HG02943 (cell line): ENCODE data around the gene ISCU.
"Not testable (repeated sequence)": the region's sequence is repeated elsewhere in the genome, so short reads cannot be mapped to it uniquely, and the experiment has no call there.

ENCODE experiments used
- ATAC-seq: cut with Tn5 transposase; IDR thresholded peaks from one replicate; pipeline ENCODE4 v1.9.1; 2021; ENCODE audit warnings: mild to moderate bottlenecking, low read depth, moderate library complexity; ENCODE audit not compliant: unreplicated experiment

Gene ISCU

DNA sequence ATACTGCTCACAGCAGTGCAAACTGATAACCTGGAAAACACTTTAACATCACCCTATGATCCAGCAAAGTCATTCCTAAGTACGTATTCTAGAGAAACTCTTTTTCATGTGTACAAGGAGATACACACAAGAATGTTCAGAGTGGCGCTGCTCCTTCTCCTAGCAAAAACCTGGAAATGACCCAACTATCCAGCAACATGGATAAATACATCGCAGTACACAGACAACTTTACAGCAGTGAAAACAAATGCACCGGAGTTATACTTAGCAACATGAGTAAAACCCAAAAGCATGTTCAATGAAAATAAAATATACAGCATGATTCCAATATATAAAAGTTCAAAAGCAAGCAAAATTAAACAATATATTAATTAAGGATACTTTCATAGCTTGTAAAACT lies 20.1 kb upstream of the ISCU start:
- no peak for ATAC-seq

DNA sequence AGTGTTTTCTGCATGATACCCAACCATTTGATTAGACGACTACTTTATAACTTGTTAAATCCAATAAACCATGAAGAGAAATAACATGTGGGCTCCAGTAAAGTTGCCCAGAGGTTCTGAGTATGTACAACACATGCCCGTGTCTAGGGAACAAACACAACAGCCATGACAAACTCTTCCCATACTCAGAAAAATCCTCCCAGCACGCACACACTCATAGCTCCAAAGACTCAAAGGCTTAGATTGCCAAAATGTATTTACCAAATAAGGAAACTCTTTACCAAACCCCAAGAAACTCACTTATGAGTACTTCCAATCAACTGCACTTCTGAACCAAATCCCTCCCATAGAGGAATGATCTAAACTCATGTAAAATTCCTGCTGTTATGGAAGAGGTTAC lies 18.7 kb upstream of the ISCU start:
- ATAC-seq, result no peak

DNA sequence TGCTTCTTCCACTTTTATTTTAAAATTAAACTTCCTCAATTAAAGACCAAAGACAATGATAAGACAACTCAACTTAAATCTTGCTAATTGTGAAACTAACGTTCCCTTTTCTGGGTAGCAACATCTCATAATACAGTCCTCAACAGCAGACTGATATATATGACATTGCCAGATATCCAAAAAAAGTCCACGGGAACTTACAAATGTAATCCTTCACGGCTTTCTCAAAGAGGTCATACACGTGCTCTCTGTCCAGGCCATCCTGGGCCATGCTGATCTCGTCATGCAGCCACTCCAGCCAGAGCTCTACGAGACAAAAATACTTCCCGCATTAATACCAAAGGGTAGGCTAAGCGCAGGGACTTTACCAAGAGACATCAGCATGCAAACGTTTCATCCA lies 14.7 kb upstream of the ISCU start:
- no peak for ATAC-seq

DNA sequence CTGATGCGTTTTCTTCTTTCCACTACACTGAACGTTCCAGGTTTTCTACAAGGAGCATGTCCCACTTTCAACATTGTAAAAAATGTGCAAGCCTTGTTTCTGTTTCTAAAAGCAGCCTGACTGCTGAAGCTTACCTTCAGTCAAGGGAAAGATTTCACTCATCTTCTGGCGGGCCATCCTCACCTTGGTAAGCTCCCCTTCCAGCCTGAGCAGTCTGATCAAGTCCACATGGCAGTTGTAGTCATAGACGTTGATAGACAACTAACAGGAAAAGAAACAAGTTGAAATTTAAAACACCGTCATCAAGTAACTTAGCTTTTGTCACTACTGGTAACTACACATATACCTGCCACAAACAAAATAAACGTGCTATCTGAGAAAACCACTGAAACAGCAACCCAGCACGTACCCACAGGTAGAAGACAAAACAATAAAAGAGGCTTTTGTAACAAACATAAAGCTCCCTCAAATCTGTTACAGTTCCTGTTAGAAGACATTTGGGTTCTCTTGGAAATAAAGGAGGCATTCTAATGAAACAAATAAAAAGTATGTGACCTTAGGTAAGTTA lies 13.4 kb upstream of the ISCU start:
- ATAC-seq, result no peak

DNA sequence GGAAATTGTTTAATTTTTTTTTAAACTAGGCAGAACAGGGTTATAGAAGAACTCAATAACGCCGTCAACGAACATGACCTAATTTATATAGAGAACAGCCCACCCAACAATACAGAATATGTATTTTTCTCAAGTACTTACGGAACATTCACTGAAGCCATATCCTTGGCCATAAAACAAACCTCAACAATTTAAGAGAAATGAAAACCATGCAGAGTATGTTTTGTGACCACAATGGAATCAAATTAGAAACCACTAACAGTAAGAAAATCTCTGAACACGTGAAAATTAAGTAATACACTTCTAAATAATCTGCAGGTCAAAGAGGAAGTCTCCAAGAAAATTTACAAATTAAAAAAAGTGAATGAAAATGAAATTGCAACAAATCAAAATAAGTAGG lies 10.9 kb upstream of the ISCU start:
- ATAC-seq, result no peak

DNA sequence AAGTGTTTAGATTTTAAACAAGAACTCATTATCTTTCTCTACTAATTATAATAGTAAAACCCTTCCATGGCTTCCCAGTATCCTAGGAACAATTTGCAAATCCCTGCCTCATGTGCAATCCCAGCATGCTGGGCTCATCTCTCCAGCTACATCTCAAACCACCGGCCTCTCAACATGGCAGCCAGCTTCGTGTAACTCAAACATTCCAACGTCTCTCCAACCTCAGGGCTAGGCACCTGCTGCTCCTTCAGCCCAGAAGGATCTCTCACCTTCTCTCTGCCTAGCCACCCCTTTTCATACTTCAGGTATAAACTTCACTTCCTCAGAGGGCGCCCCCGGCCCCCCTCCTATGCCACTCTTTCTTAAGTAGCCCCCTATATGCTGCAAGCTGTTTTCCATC lies 8.6 kb upstream of the ISCU start:
- no peak for ATAC-seq

DNA sequence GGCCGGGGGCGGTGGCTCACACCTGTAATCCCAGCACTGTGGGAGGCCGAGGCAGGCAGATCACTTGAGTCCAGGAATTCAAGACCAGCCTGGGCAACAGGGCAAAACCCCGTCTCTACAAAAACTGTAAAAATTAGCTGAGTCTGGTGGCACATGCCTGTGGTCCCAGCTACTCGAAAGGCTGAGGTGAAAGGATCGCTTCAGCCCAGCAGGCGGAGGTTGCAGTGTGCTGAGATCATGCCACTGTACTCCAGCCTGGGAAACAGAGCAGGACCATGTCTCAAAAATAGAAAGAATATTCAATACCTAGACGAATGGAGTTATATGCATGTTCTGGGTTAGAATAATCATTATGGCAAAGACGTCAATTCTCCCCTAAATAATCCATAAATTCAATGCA lies 7.0 kb upstream of the ISCU start:
- ATAC-seq, result not testable (repeated sequence)

DNA sequence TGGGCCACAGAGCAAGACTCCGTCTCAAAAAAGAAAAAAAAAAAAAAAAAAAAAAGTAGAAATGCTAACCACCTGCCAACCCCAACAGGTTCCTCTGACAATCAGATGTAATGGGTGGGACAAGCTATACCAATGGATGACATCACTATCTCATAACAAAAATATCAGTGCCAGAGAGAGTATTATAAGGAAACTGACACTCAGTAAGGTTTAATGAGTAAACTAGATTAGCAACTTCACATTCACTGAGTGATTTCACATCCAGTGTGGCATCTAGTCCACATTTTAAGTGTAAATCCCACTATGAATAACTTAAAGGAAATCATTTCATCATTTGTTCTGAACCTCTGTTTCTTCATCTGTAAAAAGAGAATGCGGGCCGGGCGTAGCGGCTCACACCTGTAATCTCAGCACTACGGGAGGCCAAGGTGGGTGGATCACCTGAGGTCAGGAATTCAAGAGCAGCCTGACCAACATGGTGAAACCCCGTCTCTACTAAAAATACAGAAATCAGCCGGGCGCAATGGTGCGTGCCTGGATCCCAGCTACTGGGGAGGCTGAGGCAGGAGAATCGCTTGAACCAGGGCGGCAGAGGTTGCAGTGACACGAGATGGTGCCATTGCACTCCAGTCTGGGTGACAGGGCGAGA lies 3.3 kb upstream of the ISCU start:
- no peak for ATAC-seq

DNA sequence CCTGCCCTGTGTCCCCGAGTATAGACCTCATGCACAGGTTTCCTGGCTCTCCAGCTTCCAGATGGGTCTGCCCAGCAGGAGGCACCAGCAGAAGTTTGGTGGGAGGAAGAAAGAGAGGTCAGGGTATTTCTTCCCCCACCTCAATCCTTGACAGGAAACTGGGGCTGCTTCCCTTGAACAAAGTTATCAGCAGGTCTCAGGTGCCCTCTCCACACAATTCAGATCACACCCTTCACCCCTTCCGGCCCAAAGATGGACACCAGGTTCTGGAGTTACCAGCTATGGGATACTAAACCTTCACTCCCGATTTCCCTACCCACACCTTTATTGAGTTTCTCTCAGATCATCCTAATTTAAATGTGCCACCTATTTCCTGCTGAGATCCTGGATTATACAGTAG lies 2.6 kb upstream of the ISCU start:
- no peak for ATAC-seq

DNA sequence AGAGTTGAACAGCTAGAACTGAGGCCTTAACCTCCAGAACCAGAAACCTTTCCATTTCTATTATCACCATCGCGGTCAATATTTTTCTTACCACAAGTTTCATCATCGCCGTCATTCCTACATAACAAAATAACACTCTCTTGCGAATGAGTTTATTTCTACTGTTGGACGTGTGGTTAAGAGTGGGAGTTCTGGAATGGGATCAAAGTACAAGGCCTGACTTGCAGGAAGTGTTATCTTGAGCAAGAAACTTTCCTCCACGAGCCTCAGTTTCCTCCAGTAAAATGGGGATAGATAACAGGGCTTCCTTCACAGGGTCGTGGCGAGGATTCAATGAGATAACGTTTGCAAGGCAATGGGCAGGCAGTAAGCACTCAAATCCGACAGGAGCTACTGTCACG lies 2.1 kb upstream of the ISCU start:
- no peak for ATAC-seq

DNA sequence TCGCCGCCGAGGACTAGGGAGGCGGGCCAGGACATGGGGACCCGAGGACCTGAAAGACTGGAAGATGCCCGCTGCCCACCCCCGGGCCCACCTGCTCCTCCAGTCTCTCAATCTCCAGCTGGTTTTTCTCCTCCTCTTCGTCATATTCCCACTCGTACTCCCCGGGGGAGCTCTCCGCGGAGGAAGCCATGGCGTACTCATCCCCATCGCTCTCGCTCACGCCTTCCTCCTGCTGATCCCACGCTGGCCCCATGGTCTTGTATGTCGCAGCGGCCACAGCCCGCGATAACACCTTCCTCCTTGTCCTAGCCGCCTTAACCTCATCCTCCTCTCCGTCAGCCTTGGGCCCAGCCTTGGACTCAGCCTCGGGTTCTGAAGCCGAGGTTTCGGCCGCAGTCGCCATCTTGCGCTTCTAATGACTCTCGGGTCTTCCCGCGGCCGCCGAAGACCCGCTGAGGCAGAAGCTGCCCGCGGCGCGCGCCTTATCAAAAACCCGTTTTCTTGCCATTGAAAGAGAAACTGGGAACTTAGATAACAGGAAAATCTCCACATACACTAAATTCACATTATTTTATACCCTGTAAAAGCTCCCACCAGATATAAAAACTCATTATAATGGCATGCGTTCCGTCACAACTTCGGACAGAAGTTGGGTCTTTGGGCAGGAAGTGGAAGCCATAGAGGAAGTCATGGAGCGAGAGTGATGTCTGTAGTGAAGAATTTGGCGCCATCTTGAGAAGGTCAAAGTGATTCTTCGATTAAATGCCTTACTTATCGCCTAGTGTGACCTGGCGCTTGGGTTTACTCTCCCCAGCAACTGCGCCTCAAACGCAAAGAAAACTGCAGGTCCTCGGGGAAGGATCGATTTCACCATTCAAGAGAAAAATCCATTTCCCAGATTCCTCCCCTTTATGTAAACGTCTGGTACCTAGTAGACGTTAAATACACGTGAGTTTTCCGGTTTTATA lies 1.4 kb upstream of the ISCU start, which contains the start of gene SART3:
Gene SART3 (minus strand): TSS at position 422 of the 968 bp plus-strand sequence. CDS start 19 bp downstream, at position 403.
- peak; percentile 44 for ATAC-seq

DNA sequence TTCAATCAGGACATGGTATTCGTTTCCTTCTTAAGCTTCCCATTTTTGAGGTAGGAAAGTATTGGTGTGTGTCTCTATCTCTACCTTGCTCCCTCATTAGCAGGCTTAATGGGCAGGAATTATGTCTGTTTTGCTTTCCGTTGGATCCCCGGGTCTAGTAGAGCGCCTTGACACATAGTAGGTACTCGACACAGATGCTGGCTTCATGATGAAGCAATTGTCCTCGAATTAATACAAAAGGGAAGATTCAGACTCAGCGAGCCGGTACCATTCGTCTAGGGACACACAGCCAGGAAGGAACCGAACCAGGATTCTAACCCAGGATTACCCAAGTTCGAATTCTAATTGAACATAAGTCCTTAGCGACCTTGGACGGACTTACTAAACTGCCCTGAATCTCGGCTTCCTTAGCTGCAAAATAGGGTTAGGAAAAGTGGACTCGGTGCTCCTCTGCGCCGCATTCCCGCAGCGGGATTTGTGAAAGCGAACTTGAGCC lies 496 bp upstream of the ISCU start:
- no peak for ATAC-seq

DNA sequence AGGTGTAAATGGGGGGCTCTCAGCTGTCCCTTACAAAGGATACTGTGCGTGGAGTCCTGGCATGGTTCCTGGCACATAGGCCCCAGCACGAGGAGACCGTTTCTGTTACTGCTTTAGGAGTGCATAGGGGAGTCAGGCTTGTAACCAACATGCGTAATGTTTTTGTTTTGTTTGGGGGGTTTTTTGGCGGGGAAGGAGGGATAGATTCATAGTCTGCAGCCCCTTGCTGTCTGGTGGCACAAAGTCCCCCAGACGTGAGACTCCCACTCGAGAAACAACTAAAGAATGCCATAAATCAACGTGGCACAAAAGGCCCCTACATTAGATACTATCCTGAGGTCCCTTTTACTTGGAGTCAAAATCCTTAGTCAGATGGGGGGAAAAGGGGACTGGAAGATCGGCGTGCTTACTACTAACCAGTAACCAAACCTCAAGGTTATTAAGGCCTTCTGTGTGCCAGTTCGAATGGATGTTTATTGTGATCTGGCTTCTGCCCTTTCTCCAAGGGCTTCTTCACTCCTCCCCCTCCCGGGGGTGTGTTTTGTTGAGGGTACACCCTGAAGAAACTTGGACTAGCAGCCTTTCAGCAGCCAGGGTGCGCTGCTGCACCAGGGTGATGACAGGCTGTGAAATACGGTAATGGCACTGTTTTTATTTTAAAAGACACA lies 874 bp downstream of the ISCU start:
- peak; percentile 36 for ATAC-seq

DNA sequence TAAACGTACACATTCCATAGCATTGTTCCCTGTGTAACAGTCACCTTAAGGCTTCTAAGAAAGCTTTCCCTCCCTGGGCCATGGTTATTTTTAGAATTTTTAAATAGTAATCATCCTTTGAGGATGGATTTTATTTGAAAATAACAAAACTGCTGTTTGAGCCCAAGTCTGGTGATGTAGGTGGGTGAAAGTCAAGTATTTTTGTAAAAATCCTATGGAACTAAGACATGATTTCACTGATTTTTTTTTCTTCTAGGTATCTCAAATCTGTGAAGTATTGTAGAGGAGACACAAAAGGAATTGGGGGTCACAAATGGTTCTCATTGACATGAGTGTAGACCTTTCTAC lies 1.4 kb downstream of the ISCU start:
- no peak for ATAC-seq

DNA sequence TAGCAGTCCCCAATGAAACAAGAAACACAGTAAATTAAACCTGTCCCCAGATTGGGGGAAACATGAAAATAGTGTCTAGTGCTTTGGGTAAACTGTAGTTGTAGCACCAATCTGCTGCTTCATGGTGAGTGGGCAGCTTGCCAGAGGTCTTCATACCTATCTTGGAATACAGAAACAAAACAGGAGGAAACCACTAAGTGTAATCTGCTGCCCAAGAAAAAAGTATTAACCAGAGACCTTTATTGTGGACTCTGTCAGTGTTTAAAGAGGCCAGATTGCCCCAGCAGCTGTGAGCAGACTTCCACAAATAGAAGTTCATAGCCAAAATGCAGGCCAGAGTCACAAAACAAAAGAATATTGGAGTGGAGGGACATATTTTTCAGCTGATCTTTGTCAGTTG lies 2.3 kb downstream of the ISCU start:
- ATAC-seq, result no peak

DNA sequence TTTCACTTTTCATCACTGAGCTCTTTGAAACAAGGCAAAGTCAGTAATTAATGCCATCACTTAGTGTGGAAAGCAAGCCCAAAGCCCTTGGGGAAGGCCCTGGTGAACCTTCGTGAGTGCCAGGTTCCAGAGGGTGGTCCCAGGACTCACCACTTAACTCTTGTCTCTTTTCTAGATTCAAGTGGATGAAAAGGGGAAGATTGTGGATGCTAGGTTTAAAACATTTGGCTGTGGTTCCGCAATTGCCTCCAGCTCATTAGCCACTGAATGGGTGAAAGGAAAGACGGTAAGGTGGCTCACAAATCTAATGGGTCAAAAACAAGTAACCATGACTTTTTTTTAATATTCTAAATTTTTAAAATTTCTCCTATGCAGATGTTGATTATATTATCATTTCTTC lies 2.8 kb downstream of the ISCU start:
- ATAC-seq, result no peak

DNA sequence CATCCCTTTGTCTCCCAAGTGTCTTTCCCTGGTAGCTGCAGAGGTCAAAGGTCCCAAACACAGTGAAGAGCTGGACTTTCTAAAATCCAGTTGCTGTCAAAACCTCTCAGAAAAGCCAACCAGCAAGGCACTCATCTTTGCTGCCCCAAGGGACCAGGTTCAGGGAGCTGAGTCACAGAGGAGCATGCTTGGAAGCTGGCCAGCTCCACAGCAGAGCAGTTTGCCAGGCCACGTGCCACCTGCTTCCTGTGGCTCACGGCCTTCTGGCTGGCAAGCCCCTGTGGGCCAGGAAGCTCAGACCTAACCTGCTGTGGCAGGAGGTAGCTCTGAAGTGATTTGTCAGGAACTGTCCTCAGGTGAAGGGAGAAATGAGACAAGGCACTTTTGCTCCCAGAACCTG lies 3.6 kb downstream of the ISCU start:
- ATAC-seq, result no peak

DNA sequence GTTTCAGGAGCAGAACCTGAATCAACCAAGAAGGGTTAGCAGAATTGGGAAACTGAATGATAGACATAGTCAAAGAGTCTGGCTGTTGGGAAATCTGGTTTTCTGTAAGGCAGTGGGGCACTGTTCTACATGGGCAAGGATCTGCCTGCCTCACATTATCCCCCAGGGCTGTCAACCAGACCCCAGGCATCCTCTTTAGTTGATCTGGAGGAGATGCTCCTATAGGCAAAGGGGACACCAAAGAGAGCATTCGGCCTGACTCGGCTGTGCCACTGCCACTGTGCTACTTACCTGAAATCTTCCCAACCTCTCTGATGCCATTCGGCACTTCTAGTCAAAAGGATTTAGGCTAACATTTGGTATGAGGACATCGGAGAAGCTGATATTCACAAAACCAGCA lies 4.1 kb downstream of the ISCU start:
- no peak for ATAC-seq

DNA sequence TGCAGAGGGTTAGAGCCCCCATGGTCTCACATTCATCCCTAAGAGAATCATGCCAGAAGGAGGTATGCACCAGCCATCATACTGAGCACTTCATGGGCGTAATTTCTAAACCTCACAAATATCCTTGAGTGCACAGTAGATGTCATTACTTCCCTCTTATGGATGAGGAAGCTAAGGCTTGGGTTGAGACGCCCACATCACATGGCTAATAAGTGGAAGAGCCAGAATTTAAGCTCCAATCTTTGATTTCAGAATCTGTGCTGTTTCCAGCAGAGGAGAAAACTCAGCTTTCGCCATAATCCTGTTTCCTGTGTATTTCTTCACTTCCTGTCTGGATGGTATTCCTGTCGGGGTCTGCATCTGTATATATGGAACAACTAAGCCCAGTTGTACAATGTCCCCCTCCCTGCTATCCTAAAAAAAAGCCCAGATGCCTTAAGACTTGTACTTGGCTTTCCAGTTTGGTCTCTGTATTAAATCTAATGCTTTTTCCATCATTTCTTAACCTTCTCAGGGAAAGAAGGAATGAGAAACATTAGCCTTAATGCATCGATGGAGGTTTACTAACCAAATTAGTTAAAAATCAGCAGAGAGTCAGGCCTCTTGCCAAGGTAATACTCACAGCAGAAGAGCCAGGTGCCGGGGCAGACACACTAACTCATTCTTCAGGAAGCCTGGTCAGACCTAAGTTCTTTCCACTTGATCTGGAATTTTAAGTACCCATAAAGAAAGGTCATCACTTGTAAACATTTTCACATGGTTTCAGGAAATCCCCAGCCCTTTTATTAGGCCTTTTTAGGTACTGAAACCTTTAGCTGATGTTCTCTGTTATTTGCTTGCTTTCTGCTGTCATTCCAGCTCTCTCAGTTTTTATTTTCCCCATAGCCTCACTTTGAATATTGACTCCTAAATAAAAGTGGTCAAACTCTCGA lies 5.3 kb downstream of the ISCU start:
- ATAC-seq, result no peak
